Right renal cortex interstitium (tissue), 3 donors: ENCODE data around the gene KRTAP4-2. TPM values are rescaled to one million over a fixed set of nuclear protein-coding genes. Genes with fewer than 3 reads are reported as not detected.
"Not testable (repeated sequence)": the region's sequence is repeated elsewhere in the genome, so short reads cannot be mapped to it uniquely, and the experiment has no call there.

Experiments used
- DNase-seq, 3 donors: peaks; one replicate each; pipeline ENCODE4 v3.0.0-alpha.2; 2013; ENCODE audit warnings: low read depth in 3 of 3, low spot score in 2 of 3
- polyA plus RNA-seq, 3 donors: library from polyadenylated mRNA; unstranded; fragments of 120-200 nt; gene quantifications; one replicate each; pipeline ENCODE4 v1.2.1, GENCODE V29; 2013; ENCODE audit not compliant: insufficient read length in 3 of 3

The KRTAP4-2 gene
- polyA plus RNA-seq, result not detected

DNA sequence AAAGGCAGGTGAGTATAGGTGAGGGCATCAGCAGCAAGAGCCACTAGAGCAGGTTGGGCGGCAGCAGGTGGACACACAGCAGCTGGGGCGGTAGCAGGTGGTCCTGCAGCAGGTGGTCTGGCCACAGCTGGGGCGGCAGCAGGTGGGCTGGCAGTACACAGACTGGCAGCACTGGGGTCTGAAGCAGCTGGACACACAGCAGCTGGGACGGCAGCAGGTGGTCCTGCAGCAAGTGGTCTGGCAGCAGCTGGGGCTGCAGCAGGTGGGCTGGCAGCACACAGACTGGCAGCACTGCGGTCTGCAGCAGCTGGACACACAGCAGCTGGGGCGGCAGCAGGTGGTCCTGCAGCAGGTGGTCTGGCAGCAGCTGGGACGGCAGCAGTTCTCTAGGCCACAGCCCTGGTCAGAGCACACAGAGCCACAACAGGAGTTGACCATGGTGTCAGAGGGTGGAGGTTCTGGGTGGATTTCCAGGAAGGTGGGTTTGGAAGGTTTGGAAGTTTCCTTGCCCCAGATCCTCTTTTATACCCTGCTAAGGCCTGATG is at the start of gene KRTAP4-2:
TSS of gene KRTAP4-2 (minus strand) at position 495 of the 545 bp plus-strand sequence. CDS start at position 438, 57 bp downstream.
- DNase-seq, result no peak

- not testable (repeated sequence) for DNase-seq
Observed at GRCh38 chr17:41226598-41227095, 48.6 kb upstream of the KRTAP4-2 start, which contains the start of gene KRTAP9-2. TSS of gene KRTAP9-2 (plus strand) at chr17:41226648. CDS start at chr17:41226655, 7 bp downstream.

GRCh38 chr17:41226051-41226450 is 48.0 kb upstream of the KRTAP4-2 start:
- DNase-seq, result no peak

DNA sequence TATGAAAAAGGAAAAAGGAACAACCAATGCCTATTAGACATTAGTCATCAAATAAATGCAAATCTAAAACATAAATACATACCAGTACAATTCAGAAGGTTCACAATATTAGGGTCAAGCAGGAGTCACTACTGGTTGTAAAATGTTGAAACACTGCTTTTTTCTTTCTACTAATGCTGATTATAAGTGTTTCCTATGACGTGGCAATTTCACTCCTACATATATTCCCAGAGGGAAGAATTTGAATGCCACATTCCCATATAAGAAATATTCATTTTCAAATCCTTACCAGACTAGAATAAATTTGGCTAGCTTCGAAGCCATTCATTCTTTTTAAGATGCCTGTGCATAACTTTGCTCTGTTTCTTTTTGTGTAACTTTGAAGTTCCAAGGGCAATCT is 45.8 kb upstream of the KRTAP4-2 start:
- no peak for DNase-seq

DNA sequence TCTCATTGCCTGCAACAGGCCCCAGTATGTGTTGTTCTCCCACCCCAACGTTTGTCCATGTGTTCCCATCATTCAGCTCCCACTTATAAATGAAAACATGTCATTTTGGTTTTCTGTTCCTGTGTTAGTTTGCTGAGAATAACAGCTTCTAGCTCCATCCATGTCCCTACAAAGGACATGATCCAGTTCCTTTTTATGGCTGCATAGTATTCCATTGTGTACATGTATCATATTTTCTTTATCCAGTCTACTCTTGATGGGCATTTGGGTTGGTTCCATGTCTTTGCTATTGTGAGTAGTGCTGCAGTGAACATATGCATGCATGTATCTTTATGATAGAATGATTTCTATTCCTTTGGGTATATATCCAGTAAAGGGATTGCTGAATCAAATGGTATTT is 37.7 kb upstream of the KRTAP4-2 start:
- no peak for DNase-seq

- DNase-seq, result no peak
Observed at GRCh38 chr17:41212524-41213169, 34.6 kb upstream of the KRTAP4-2 start.

- DNase-seq, result no peak
Observed at GRCh38 chr17:41211845-41212466, 33.9 kb upstream of the KRTAP4-2 start.

GRCh38 chr17:41199421-41200078 is 21.5 kb upstream of the KRTAP4-2 start:
- DNase-seq, result no peak

DNA sequence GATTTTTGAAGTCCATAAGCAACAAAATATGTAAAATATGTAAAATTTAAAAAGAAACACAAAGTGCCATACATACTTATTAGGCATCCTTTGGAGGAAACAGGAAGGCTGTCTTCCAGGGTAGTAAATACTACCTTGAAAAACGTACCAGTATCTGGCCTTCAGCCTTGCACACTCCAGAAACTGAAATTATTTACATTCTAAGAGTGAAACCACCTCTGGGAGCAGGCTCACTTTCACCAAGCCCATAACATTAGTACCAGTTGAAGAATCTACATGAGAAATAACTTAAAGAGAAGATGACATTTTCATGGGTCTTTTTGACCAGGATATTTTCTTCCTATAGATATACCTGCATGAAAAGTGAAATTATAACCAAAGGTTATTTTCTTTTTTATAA is 18.0 kb upstream of the KRTAP4-2 start:
- no peak for DNase-seq

DNA sequence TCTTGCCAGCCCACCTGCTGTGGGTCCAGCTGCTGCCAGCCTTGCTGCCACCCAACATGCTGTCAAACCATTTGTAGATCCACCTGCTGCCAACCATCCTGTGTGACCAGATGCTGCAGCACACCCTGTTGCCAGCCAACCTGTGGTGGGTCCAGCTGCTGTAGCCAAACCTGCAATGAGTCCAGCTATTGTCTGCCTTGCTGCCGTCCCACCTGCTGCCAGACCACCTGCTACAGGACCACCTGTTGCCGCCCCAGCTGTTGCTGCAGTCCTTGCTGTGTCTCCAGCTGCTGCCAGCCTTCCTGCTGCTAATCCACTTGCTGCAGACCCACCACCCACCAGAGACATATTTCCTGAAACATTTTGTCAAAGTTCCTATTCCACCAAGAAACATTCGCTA is 12.3 kb upstream of the KRTAP4-2 start:
- no peak for DNase-seq

GRCh38 chr17:41189837-41190318 is 11.9 kb upstream of the KRTAP4-2 start, which contains the start of gene KRTAP9-1:
TSS of gene KRTAP9-1 (plus strand) at chr17:41189887. CDS start at chr17:41189887, 0 bp downstream.
- DNase-seq, result not testable (repeated sequence)

DNA sequence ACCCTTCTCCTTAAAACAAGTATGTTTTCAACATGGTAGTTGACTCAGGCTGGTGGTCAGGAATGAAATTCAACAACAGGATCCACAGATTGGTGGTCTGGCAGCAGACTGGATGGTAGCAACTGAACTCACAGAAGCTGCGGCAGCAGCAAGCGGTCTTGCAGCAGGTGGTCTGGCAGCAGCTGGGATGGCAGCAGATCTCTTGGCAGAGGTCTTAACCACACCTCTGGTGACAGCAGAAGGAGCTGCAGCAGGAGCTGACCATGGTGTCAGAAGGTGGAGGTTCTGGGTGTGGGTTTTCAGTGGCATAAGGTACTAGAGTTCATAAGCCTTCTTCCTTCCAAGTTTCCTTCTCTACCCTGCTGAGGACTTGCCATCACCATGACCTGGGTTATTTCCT is 8.9 kb upstream of the KRTAP4-2 start:
- DNase-seq, result no peak

DNA sequence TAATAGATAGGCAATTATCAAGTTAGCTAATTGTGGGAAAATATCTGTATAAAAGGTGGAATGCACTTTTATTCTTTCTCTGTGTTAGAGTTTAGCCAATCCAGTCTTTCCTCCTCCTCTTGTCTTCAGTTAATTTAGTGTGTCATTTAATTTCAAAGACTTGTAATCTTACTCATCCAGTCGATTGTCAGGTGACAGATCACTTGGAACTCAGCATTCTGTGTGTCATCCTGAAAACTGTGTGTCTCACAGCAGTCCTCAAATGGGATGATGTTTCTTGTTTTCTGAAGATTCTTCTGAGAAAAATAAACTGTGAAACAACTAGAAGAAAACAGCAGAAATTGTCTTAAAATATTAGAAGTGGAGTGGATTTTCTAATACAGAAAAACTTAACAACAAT is 7.0 kb upstream of the KRTAP4-2 start:
- no peak for DNase-seq

DNA sequence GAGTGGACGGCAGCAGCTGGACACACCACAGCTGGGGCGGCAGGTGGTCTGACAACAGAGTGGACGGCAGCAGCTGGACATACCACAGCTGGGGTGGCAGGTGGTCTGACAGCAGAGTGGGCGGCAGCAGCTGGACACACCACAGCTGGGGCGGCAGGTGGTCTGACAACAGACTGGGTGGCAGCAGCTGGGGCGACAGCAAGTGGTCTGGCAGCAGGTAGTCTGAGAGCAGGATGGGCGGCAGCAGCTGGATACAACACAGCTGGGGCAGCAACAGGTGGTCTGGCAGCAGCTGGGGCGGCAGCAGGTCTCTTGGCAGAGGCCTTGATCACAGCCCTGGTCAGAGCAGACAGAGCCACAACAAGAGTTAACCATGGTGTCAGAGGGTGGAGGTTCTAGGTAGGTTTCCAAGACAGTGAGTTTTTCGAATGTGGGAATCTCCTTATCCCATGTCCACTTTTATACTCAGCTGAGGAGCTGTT is 6.5 kb upstream of the KRTAP4-2 start, which contains the start of gene KRTAP4-1:
TSS of gene KRTAP4-1 (minus strand) at position 432 of the 482 bp plus-strand sequence. CDS start at position 375, 57 bp downstream.
- no peak for DNase-seq

DNA sequence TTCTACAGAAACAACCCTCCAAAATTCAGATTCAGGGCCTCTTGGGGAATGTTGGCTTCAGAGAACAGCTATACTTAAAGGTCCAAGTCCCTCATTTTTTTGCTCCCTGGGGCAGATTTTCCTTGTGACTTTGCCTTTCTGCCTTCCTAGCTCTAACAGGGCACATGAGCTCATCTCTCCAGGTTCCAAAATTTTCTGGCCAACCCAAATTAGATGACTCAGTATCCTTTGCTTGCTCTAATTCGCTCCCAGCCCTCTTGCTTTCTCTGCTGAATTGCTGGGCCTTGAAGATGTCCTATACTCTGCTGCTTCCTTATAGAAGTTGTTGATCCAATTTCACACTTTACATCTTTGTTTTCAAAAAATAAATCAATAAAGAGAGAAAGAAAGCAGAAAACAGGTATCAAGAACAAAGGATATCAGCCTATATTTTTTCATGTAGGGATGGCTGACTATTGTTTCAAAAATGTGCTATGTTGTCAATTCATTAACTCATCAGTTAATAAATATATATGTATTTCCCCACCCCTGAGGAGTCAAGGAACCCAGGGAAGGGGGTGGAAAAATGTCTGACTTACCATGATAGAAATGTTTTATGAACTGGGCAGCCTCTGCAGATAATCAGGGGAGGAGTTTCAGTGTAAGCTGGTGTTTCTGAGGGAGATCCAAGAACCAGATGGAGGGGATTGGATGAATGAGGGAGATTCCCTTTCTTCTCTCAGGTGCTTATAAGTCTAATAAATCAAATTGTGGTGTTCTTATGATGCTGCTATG is 1.0 kb upstream of the KRTAP4-2 start:
- DNase-seq, result no peak

- DNase-seq, result no peak
Observed at GRCh38 chr17:41178341-41178740, 320 bp upstream of the KRTAP4-2 start.

DNA sequence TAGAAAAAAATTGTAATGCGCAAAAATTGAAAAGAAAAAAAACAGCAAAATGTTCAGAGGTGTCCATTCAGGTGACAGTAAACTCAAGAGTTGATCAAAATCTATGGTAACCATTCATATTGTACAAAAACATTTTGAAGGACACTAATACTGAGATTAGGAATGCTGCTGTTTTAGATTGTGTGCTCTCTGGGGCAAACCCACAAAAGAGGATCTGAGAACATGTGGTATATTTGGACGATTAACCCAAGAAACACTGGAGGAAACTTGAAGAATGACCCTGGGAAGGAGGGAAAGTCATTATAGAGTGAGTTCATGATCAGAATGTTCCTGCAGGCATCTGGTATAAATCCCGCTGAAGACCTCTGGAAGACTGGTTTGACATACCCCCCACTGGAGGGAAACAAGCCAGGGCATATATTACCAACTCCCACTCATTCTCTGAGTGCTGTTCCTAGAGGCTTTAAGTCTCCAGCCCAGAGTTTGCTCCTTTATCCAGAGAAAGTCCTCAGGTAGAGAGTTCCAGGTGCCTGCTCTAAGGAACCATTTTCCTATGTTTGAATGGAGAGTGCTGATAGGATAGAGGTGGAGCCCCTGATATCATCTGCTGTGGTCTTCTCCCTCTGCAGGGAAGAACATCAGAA is 1.2 kb downstream of the KRTAP4-2 start:
- DNase-seq, result no peak

DNA sequence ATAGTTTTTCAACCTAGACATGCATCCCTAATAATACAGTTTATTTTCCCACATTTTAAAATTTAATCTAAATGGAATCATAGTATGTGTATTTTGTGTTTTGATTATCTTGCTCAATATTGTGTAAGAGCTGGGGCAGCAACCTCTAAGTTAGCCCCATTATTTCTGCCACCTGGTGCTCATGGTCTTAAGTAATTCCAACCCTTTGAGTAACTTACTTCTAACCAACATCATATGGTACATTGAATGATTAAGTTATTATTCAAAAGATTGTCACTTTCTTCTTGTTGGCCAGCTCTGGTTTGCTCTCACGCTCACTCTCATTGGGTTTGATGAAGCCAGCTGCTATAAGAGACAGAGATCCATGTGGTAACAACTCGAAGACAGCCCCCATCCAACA is 6.1 kb downstream of the KRTAP4-2 start:
- no peak for DNase-seq

- no peak for DNase-seq
Observed at GRCh38 chr17:41168121-41168520, 9.9 kb downstream of the KRTAP4-2 start, which contains the start of gene KRTAP4-3. TSS of gene KRTAP4-3 (minus strand) at chr17:41168221. CDS start at chr17:41168172, 49 bp downstream.
